ENCODE data around the gene CHSY1.

The CHSY1 gene

GRCh38 chr15:101185770-101186169 lies 66.1 kb downstream of the CHSY1 start:
- no peak for DNase-seq (ENCODE audit: low read depth)
- H3K4me3 ChIP-seq (ENCODE audit: low read depth, low read length), result no peak overlapping the region
- in situ Hi-C loops (cut with HindIII; ENCODE audit: low sequenced_read_pairs), result no loop called here
- TF ChIP-seq CTCF (IDR thresholded peaks at IDR 0.05; ENCODE audit: low read depth, low read length, missing control alignments), result no peak

DNA sequence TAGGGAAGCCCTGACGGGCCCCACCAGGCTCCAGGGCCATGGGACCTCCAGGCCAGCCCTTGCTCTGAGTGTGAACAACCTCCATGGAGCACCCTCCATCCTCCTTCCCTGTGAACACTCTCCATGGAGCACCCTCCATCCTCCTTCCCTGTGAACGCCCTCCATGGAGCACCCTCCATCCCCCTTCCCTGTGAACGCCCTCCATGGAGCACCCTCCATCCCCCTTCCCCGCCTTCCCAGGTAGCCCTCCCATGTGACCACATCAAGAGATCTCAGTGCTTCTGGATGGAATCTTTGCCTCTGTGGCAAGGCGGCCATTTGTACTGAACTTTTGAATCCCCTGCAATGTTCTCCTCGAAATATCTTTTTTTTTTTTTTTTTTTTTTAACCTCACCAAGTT lies 66.5 kb downstream of the CHSY1 start:
- in situ Hi-C loops (cut with HindIII; ENCODE audit: low sequenced_read_pairs), result no loop called here
- no peak overlapping the region for H3K4me3 ChIP-seq (ENCODE audit: low read depth, low read length)
- no peak for TF ChIP-seq CTCF (IDR thresholded peaks at IDR 0.05; ENCODE audit: low read depth, low read length, missing control alignments)
- no peak for DNase-seq (ENCODE audit: low read depth)

DNA sequence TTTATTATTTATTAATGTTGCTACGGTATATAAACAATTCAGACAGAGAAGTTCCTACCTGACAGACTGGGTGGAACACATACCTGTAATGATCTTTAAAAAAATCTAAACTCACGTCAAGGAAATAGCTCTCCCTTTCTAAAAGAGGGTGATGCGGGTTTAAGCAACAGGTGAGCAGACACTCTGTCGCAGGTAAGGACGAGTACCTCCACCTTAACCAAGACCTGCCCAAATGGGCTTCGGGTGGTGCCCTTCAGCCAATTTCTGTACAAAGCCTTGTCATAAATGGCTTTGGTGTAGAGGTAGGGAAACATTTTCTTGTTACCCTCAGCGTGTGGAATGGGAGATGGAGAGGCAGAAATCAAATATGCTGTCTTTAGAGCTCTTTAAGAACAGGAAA lies 67.0 kb downstream of the CHSY1 start:
- no peak for DNase-seq (ENCODE audit: low read depth)
- in situ Hi-C loops (cut with HindIII; ENCODE audit: low sequenced_read_pairs), result no loop called here
- no peak overlapping the region for H3K4me3 ChIP-seq (ENCODE audit: low read depth, low read length)
- no peak for TF ChIP-seq CTCF (IDR thresholded peaks at IDR 0.05; ENCODE audit: low read depth, low read length, missing control alignments)

GRCh38 chr15:101183931-101184305 lies 67.9 kb downstream of the CHSY1 start:
- H3K4me3 ChIP-seq (ENCODE audit: low read depth, low read length), result no peak overlapping the region
- in situ Hi-C loops (cut with HindIII; ENCODE audit: low sequenced_read_pairs), result no loop called here
- TF ChIP-seq CTCF (IDR thresholded peaks at IDR 0.05; ENCODE audit: low read depth, low read length, missing control alignments), result no peak
- no peak for DNase-seq (ENCODE audit: low read depth)

DNA sequence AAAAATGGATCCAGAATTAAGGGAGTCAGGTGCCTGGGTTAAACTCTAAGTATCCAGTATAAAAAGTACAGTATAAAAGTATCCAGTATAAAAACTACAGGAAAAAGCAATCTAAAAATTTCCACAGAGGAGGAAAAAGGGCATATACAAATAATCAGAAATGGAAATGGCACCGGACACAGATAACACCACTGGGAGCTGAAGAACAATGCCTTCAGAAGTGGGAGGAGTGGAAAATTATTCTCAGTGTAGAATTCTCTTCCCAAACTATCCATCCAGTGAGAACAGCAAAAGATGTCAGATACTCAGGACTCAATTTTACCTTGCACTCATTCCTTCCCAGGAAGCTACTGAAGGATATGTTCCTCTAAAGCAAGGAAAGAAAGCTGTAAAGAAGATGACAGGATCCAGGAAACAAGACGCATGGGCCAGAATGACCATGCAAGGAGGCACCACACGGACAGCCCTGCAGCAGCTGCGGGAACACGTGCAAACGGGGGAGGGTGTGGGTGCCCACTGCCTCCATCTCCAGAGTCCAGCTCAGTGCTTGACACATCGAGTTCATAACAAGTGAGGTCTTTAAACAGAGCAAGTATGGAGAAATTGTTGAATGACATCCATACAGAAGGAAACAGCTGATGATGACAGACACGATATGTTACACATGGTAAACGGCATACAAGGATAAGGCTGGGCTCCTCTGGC lies 68.5 kb downstream of the CHSY1 start:
- in situ Hi-C loops (cut with HindIII; ENCODE audit: low sequenced_read_pairs), result no loop called here
- no peak for DNase-seq (ENCODE audit: low read depth)
- TF ChIP-seq CTCF (IDR thresholded peaks at IDR 0.05; ENCODE audit: low read depth, low read length, missing control alignments), result no peak
- H3K4me3 ChIP-seq (ENCODE audit: low read depth, low read length), result no peak overlapping the region

GRCh38 chr15:101182215-101182614 lies 69.6 kb downstream of the CHSY1 start:
- DNase-seq (ENCODE audit: low read depth), result no peak
- in situ Hi-C loops (cut with HindIII; ENCODE audit: low sequenced_read_pairs), result no loop called here
- no peak overlapping the region for H3K4me3 ChIP-seq (ENCODE audit: low read depth, low read length)
- no peak for TF ChIP-seq CTCF (IDR thresholded peaks at IDR 0.05; ENCODE audit: low read depth, low read length, missing control alignments)

All from astrocyte of the cerebellum (primary cell).